NCI-H1092 (cell line): Measurements from ENCODE around the gene PIP5K1B.

Experiments used
- DNase-seq: peaks from one replicate; lab custom pipeline; 2025; lab: John Stamatoyannopoulos, UW

PIP5K1B gene

DNA sequence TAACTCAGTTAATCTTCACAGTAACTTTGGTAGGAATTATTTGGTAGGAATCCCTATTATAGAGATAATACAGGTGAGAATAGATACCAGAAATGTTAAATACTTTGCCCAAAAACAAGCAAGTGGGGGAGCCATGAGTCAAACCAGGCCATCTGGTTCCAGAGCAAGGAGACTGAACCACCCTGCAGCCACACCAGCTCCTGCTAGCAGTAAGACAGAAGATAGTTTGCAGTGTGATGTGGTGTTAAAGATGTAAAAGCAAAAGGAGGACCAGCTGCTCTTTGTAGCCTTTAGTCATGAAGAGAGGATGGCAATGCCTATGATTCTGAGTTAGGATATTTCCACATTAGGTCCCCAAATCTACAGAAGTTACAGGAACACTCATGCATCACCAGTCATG lies 207.5 kb downstream of the PIP5K1B start:
- DNase-seq = no peak

DNA sequence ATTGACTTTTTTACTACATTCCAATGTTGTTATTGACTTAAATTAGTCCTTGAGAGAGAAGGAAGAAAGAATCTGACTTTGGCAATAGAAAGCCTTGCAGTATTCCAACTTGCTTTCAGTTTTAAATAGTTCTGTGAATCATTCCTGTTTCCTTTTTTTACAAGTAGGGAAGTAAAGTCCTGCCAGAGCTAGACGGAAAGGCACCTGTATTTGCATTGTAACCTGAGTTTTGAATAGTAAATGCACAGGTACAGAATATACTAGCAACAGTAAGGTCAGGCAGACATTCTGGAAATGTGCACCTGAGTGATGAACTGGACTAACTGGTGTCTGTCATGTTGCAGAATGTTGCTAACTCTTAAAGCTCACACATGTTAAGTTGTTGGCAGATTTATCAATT lies 208.0 kb downstream of the PIP5K1B start:
- DNase-seq = no peak

DNA sequence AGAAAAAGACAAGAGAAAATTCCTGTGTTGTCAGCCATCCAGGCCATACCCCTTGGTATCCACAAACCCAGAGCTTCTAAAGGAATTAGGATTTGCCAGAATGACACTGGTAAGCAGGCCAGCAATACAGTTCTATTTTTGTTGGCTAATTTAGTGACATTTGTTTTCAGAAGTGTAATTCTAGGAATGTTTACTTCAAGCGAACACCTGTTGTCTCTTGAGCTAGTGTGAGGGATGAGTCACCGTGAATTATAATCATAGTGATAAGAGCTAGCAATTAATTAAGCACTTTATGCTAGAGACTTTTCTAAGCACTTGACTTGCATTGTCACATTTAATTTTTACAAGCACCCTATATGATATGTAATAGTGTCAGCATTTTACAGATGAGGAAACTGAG lies 209.7 kb downstream of the PIP5K1B start:
- no peak for DNase-seq

DNA sequence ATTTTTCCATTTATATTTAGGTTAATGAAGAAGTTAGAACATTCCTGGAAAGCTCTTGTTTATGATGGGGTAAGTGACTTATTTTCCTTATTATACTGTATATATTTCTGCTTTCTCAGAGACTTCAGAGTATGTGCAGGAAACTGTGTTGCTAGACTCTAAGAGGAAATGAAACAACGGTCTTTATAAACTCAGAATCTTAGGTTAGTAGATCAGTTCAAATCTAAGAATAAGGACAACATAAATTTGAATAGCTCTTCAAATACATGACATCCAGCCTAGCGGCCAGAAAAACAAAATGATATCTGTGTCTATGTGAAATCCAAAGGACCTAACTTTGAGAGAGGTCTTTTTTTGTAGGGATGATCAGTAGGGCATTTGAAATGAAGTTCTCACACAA lies 214.6 kb downstream of the PIP5K1B start:
- DNase-seq = no peak

DNA sequence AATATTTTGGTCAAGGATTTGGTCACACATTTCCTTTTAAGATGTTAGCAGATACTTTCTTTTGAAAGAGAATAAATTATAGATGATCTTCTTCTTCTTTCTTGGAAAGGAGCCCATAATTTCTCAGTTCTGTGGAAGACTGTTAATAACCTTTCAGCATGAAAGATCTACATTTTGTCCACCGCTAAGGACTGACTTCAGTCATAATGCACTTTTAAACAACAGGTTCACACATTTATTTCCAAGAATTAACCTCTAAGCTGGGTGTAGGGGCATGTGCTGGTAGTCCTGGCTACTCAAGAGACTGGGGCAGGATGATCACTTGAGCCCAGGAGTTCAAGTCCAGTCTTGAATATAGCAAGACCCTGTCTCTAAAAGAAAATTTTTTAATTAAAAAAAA lies 215.9 kb downstream of the PIP5K1B start:
- DNase-seq = no peak

DNA sequence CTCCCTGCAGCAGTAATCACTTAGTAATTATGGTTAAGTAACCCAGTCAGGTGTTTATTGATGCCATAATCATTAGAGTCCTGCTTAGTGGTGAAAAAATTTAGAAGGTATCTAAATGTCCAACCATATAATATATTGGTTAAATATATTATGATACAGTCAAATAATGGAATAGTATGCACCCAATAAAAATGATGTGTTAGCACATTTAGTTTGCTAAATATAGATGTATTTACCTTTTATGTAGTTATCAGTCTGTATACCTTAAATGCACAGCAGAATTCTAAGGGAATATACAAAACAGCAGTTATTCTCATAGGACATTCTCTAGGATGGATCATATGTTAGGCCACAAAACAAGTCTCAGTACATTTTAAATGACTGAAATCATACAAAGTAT lies 218.4 kb downstream of the PIP5K1B start:
- DNase-seq = no peak

DNA sequence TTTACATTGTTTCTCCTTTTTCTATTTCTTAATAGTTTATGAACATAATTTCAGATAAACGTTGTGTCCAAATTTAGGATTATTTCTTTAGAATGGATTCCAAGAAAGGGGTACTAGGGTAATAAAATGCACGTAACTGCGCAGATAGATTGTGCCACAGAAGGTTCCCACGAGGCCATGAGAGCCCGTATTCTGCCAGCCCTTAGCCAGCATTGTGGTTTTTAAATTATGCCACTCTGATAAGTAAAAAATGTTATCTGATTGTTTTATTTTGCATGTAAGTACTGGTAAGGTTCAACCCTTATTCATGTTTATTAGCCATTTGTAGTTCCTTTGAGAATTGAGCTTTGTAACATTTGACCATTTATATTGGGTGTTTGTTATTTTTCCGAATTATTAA lies 220.1 kb downstream of the PIP5K1B start:
- DNase-seq = no peak

DNA sequence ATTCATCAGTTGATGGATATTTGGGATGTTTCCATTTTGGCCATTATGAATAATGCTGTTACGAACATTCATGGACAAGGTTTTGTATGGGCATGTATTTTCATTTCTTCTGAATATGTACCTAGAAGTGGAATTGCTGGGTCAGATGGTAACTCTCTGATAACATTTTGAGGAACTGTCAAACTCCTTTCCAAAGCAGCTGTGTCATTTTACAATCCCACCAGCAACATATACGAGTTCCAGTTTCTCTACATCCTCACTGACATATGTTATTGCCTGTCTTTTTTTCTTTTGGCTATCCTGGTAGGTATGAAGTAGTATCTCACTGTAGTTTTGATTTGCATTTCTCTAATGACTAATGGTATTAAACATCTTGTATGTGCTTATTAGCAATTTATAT lies 222.1 kb downstream of the PIP5K1B start:
- no peak for DNase-seq

DNA sequence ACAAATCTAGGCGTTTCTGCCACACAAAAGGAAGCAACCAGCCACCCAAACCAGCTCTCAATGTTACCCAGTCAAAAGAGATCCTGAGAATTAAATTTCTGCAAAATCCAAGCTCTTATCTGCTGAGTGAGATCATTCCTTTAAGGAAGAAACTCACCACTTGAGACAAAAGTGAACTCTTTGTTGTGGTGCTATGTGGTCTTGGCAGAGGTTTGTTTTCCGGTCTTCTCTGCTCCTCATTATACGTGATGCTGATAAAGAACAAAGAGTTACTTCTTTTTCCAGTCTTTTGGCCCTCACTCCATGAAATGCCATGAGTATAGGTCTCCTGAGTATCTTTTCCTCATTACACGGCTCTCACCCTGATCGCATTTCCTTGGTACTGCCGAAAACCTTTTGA lies 226.8 kb downstream of the PIP5K1B start:
- no peak for DNase-seq

DNA sequence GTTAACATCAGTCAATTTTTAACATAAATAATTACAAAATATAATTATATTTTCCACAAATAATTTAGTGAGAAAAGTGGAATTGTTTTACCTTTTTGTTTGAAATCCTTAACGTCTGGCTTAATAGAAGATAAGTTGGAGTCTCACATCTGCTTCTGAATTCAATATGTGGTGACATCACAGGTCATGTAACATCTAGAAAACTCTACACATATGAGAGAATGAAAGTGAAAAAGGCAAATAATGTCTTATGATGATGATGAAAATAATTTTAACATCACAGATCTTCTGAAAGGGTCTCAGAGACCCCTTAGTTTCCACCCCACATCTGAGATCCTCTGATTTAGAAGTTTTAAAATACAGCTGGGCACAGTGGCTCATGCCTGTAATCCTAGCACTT lies 227.4 kb downstream of the PIP5K1B start:
- DNase-seq = no peak

DNA sequence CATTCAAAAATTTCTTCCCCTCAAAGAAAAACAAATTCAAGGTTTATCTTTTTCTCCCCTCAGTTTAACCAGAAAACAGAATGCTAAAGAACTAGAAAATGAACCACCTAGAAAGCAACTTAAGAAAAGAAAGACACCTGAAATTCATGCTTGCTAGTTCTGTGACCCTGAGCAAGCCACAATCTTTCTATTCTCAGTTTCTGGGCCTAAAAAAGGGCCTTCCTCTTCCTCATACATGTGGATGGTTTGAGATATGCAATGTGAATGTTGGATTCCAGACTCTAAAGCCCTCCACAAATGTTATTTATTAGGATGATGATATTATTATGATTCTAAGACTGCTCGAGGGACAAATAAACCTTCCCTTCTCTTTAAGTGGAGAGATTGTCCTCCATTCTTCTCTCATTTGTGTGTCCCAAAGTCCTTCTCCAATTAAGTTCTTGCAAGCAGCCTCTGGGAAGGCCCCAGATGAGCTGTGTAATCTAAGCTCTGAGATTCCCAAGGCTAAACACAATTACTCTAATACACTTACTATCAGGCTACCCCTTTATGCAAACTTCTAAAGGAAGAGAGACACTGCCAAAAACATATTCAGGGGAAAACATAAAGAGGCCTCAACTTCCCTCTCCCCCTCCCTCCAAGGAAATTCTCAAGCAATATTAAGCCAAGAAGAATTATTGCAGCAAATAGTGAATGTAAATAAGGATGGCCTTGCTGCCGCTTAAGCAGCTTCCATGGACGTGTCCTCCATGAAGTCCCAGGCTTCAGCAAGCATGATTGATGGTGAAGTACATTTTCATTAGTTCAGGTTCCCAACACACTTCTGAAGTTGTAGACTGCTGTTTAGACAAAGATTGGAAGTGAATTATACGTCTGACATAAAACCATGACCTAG lies 228.6 kb downstream of the PIP5K1B start:
- no peak for DNase-seq

DNA sequence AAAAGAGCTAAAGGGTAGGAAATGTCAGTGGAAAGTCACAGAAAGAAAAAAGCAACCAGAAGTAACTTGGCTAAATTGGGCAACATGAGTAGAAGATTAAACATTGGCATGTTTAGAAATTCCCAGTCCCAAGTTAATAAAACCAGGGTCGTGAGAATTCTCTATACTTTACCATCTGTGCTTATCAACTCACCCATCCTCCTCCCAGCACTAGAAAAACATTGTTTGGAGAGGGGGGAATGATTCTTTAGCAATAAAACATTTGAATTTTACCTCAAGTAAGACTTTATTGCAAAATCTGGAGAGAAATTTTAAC lies 229.2 kb downstream of the PIP5K1B start:
- DNase-seq = no peak

DNA sequence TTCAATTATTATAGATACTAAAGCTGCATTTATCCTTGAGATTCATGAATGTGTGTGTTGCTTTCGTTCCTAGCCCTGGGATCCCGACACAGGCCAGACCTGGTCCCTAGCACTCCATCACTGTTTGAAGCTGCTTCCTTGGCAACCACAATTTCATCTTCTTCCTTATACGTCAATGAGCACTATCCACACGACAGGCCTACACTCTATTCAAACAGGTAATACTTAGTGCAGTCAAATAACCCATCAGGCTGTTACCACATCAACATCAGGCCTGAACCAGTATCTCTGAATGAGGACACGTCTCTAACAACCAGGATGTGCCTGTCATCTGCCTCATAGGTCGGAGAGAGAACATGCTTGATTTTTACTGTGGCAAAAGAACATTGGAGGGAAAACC lies 235.5 kb downstream of the PIP5K1B start:
- DNase-seq = no peak

DNA sequence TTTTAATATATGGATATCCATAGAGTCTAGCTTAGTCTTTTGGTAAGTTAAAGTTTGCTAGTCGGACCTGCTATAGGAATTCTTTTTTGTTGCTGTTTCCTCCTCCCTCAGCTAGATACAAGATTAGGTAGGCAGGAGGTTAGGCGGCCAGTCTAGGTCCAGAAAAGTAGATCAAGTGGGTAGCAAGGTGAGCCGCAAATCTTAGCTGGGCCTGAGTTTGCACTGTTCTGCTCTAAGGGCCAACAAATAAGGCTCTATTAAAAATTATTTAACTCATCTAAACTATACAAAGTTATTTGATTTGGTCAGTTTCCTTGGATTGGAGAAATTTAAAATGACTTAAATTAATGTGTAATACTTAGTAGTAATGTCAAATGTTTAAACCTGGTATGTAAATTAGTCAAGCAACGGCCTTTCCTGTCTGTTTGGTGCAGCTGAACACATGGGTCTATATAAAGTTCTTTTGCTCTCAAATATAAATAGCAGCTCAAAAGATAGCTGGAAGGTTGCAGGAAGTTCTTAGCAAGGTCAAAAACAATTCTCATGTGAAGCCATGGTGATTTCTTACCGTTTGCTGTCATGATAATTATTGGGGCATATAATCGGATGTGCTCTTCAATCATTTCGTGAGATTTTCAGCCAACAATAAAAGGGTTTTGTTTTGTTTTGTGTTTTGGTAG lies 236.9 kb downstream of the PIP5K1B start:
- no peak for DNase-seq

DNA sequence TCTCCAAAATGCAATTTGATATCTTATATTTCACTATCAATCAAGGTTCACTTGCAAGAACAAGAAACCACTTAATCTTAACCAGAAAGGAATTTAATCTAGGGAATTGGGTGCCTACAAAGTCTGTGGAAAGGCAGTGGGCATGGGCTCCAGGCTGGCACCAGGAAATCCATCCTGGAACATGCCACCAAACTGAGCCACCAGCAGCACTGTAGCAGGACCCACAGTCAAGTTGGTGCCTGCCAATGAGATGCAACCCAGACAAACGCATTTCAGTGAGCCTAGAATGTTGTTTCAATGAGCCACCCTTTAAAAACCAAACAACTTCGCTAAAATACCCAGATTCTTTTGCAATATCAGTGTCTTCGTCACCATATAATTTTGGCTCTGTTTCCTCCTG lies 237.8 kb downstream of the PIP5K1B start:
- no peak for DNase-seq

DNA sequence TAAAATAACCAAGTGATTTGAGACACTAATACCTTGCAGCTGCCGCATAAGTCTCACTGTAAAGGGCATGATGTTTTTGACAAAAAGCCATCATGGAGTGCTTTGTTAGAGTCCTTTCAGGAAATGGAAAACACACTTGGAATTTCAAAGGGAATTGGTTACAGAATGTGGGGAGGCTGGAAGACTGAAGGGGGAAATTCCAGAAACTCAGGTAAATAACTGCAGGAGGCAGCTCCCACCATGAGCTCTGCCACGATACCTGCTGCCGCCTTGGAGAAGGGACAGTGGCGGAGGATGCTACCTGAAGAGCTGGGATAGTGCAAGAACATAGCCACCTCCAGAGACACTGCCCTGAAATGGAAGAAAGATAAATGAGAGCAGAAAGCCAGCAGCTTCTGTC lies 242.0 kb downstream of the PIP5K1B start:
- peak; percentile 27 for DNase-seq

DNA sequence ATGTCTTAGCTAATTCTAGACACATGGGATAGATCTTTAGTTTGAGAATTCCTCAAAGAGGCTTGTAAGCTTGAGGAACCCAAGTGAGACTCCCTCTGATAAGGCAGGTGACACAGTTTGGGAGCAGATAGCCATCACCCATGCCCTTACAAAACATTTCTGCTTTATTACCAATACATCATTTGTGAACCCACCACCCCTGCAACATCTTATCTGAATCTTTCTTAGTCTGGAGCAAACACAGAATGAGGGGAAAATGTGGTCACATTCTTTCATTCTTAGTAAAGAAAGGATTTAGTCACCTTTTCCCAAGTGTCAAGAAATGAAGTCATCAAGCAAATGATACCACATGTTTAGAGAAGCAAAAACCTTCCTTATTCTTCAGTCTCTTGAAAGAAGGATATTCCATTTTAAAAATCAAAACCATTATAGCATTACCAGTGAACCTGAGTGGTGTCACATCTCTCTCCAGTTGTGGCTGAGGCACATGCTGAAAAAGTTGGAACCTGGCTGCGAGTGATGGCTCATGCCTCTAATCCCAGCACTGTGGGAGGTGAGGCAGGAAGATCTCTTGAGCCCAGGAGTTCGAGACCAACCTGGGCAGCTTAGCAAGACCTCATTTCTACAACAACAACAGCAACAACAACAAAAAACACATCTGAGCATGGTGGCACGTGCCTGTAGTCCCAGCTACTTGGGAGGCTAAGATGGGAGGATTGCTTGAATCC lies 243.0 kb downstream of the PIP5K1B start:
- DNase-seq = no peak

DNA sequence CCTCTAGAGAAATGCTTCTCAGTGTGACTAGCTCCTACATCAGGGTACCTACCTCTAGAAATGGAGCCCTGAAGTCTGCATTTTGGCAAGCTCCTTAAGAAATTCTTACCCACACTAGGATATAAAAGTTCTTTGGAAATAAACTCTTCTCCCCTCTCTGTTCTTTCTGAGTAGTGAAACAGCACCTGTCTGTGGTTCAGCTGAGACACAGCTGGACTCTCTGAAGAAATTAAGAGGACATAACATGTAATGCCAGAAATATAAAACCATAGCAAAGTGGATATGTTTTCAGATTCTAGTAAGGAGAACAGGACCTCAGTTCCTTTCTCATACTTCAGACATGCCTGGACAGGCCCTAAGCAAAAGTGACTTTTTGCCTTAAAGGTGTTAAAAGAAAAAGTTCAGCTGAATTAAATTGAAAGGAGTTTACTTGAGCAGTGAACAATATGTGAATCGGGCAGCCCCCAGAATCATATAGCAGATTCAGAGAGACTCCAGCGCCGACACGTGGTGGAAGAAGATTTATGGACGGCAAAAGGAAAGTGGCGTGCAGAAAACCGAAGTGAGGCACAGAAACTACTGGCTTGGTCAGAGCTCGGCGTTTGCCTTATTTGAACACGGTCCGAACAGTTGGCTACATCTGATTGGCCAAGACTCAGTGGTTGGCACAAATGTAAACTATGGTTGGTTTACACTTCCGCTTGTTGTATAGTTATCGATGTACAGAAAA lies 244.4 kb downstream of the PIP5K1B start:
- DNase-seq = no peak

DNA sequence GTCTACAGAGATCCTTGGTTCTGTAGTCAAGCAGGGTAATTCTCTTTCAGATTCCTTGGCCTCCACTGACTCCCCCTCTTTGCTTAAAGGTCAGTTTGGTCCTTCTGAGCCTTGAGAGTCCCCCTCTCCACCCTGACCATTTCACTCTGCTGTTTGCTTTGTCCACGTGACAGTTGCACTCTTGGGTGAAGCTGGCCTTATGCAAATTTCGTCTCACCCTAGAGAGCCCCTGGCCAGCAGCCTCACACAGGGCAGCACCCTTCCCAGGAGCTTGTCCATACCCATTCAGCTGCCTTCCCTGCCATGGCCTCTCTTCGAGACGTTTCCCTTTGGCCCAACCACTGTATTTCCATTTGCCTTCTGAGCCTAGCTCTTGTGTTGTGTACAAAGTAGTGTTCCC lies 245.1 kb downstream of the PIP5K1B start:
- no peak for DNase-seq

DNA sequence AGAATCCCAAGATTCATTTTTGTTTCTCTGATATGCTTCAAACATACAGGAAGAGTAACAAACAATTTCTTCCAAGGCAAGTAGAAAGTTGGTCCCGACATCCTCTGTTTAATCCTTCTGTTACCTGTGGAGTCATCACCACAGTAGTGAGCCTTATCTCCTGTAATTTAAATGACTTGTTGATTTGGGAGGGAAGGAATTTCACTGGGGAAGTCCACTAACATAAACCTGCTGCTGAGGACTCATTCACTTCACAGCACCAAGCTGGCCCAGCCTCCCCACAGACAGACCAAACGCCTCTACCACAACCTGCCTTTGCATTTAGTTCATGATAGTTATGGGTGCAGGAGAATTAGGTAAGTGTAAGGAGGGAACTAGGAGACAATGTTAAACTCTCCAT lies 245.6 kb downstream of the PIP5K1B start:
- no peak for DNase-seq

DNA sequence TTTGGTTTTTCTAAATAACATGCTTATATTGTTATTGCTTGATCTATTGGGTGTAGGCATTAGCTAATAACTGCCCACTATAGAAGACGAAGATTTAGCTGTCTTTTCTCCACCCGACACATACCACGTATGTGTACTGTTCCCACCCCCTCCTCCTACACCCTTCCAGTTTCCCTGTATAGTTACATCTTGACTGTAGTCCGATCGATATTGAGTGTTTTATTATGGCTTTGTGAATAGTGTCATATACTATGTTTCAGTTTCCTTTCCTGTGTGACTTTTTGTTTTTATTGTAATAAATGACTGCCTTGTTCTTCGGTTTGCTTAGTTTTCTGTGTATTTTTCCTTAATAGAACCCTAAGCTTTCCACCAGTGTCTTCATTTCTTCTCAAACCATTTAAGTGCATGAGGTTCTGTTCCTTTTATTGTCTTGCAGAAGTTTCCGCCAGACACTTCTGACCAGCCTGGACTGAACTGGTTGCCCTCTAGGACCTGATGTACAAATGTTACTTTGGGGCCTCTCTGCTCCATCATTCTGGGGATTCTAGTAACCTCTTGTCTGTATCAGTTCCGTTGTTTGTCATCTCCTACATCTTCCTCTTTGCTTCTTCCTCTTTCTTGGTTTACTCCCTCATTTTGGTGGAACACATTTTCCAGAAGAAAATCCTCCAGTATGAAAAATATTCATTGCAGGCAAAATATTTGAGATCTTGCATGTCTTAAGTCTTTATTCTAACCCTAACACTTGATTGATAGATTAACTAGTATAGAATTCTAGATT lies 247.0 kb downstream of the PIP5K1B start:
- no peak for DNase-seq

DNA sequence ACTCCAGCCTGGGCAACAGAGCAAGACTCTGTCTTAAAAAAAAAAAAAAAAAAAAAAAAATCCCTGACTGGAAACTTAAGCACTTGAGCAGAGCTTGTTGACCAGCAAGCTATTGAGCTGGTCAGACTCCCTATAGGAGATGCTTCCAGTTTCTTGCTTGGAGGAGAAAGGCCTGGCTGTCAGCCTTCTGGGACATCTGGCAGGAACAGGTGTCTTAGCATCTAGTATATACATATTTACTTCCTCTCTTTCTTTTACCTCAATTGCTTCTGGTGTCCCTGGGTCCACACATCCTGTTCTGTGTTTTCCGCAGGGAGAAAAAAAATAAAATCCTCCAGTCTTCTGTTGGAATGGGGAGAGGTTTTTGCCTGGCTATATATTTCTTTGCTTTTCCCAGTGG lies 248.7 kb downstream of the PIP5K1B start:
- DNase-seq = no peak
